Calu3 (cell line): ENCODE data around the gene SCN1B. TPM values are rescaled to one million over a fixed set of nuclear protein-coding genes. Genes with fewer than 3 reads are reported as not detected.
A peak's percentile ranks its signal among the peaks of the same experiment; 100 is the strongest.

Experiments
- BruUV-seq: library from RNA; stranded (reverse); fragments of 400-500 nt; replicated peaks from 2 replicates; lab custom pipeline; 2021; lab: Mats Ljungman, UMichigan
- CTCF ChIA-PET: fragments of 300-600 bp; sonication (Branson Sonifier 250); formaldehyde crosslinking; loops from one replicate; lab custom pipeline; 2022; ENCODE audit warnings: antibody characterized with exemption; lab: Charles Lee
- DNase-seq: peaks from one replicate; pipeline ENCODE4 v3.0.0; 2022
- H3K27ac Mint-ChIP-seq: one replicate; pipeline ENCODE4 v1.8.0; 2022; ENCODE audit warnings: mixed read lengths; ENCODE audit not compliant: unreplicated experiment
- H3K27me3 Mint-ChIP-seq: one replicate; pipeline ENCODE4 v1.8.0; 2022; ENCODE audit warnings: mixed read lengths; ENCODE audit not compliant: unreplicated experiment
- H3K36me3 Mint-ChIP-seq: one replicate; pipeline ENCODE4 v1.8.0; 2022; ENCODE audit warnings: mild to moderate bottlenecking, moderate library complexity, mixed read lengths; ENCODE audit not compliant: insufficient read depth, unreplicated experiment
- H3K4me1 Mint-ChIP-seq: one replicate; pipeline ENCODE4 v1.8.0; 2022; ENCODE audit warnings: mild to moderate bottlenecking, low read depth, mixed read lengths; ENCODE audit not compliant: unreplicated experiment
- H3K4me3 Mint-ChIP-seq: one replicate; pipeline ENCODE4 v1.8.0; 2022; ENCODE audit warnings: mild to moderate bottlenecking, low read depth, moderate library complexity, mixed read lengths; ENCODE audit not compliant: unreplicated experiment
- H3K9me3 Mint-ChIP-seq: one replicate; pipeline ENCODE4 v1.8.0; 2022; ENCODE audit warnings: low read depth, mixed read lengths; ENCODE audit not compliant: unreplicated experiment
- CTCF ChIP-seq: fragments of 200-600 bp; IDR thresholded peaks from one replicate; pipeline ENCODE4 v1.8.0; 2022; ENCODE audit warnings: antibody characterized with exemption; ENCODE audit not compliant: unreplicated experiment
- intact Hi-C: fragments of 100-400 bp; cut with micrococcal nuclease; formaldehyde crosslinking; loops from one replicate; pipeline ENCODE4 v1.10.0; 2022; ENCODE audit not compliant: unreplicated experiment
- total RNA-seq: library from RNA; stranded (reverse); gene quantifications from 2 replicates; pipeline ENCODE4 v1.2.3, GENCODE V29; 2022

SCN1B gene
- total RNA-seq, 1 experiment from 2014 or later = 1.4 TPM

- Mint-ChIP-seq H3K27me3 (no peaks in the 10 kb centered on the region), H3K9me3 (no peaks in the 10 kb centered on the region), H3K36me3 (peaks cover 71% of the 10 kb centered on the region), H3K27ac (no peak overlapping the region), H3K4me1 (no peaks in the 10 kb centered on the region), H3K4me3 (no peak overlapping the region)
- no TSS peak for BruUV-seq
- CTCF ChIA-PET = interaction anchor here (0.7 to 1.1 kb wide), 2 partner anchors 119 to 488 kb away, joined by 3 read pairs; no protein-coding TSS in a partner anchor
- TF ChIP-seq CTCF = no peak
- no peak for DNase-seq
- intact Hi-C loops = no loop called here
These were observed 8.7 kb upstream of the SCN1B start for GRCh38 chr19:35021596-35021995.

GRCh38 chr19:35022460-35022859, 7.8 kb upstream of the SCN1B start:
- Mint-ChIP-seq H3K36me3 (peaks cover 70% of the 10 kb centered on the region), H3K9me3 (no peaks in the 10 kb centered on the region), H3K27ac (peak overlapping the region; percentile 29), H3K27me3 (no peaks in the 10 kb centered on the region), H3K4me3 (no peak overlapping the region), H3K4me1 (no peaks in the 10 kb centered on the region)
- TF ChIP-seq CTCF = no peak
- CTCF ChIA-PET = no interaction called here
- no TSS peak for BruUV-seq
- intact Hi-C loops = no loop called here
- DNase-seq = no peak

GRCh38 chr19:35023428-35023827, 6.8 kb upstream of the SCN1B start:
- DNase-seq = no peak
- Mint-ChIP-seq H3K9me3 (no peaks in the 10 kb centered on the region), H3K27me3 (no peaks in the 10 kb centered on the region), H3K27ac (no peak overlapping the region), H3K4me3 (no peak overlapping the region), H3K4me1 (no peaks in the 10 kb centered on the region), H3K36me3 (peaks cover 70% of the 10 kb centered on the region)
- CTCF ChIA-PET = no interaction called here
- no peak for TF ChIP-seq CTCF
- intact Hi-C loops = no loop called here
- no TSS peak for BruUV-seq

DNA sequence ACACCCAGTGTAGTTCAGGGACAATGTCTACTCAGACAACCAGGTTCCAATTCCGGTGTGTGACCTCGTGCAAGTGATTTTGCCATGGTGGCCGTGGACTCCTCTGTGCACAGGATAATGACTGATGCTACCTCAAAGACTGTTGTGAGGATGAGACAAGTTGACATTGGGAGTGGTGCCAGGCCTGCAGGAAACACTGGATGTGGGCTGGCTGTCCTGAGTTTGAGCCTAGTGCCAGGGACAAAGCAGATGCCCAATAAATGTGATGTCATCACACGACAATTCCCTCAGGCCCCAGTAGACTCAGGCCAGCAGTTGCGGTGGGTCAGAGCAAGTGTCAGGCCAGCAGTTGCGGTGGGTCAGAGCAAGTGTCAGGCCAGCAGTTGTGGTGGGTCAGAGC, 6.2 kb upstream of the SCN1B start:
- Mint-ChIP-seq H3K9me3 (no peaks in the 10 kb centered on the region), H3K36me3 (peaks cover 66% of the 10 kb centered on the region), H3K27ac (no peak overlapping the region), H3K4me1 (no peaks in the 10 kb centered on the region), H3K27me3 (no peaks in the 10 kb centered on the region), H3K4me3 (no peak overlapping the region)
- BruUV-seq = no TSS peak
- TF ChIP-seq CTCF = no peak
- no peak for DNase-seq
- CTCF ChIA-PET = no interaction called here
- intact Hi-C loops = no loop called here
